Lower leg skin (tissue), 4 donors: ENCODE results near the gene OR1E2. TPM values are rescaled to one million over a fixed set of nuclear protein-coding genes. Genes with fewer than 3 reads are reported as not detected.

Source experiments
- DNase-seq, 2 donors: peaks; one replicate each; pipeline ENCODE4 v3.0.0-alpha.2; 2019; ENCODE audit warnings: low spot score in 2 of 2
- H3K4me3 ChIP-seq: fragments of 200-600 bp; sonication (generic); 2 replicates; pipeline ENCODE4 v1.5.1; 2017; ENCODE audit warnings: mild to moderate bottlenecking, low read depth; ENCODE audit not compliant: poor library complexity, severe bottlenecking
- CTCF ChIP-seq, 3 donors: fragments of 450-650 bp; IDR thresholded peaks; one replicate each; pipeline ENCODE4 v1.5.1; 2016; ENCODE audit warnings: antibody characterized with exemption in 3 of 3, mild to moderate bottlenecking in 3 of 3, moderate library complexity in 2 of 3
- POLR2A ChIP-seq, 2 donors: fragments of 450-650 bp; IDR thresholded peaks; one replicate each; pipeline ENCODE4 v1.6.1; 2016 to 2017; ENCODE audit warnings: antibody characterized with exemption in 2 of 2, mild to moderate bottlenecking in 1 of 2, moderate library complexity in 1 of 2
- WGBS, 2 donors: methylation state at CpG; one replicate each; pipeline ENCODE4 v1.1.5; 2018; 5-methylcytosine and 5-hydroxymethylcytosine counted together
- intact Hi-C: fragments of 100-400 bp; cut with DNase I; formaldehyde crosslinking; loops from one replicate; pipeline ENCODE4 v1.15.0; 2023; ENCODE audit warnings: low total_unique reads
- total RNA-seq, 4 donors: library from RNA; depleted of rRNA; stranded (reverse); fragments of >200 nt; gene quantifications; one replicate each; pipeline ENCODE4 v1.1.0, GENCODE V29; 2016

OR1E2 gene
- total RNA-seq = not detected

GRCh38 chr17:3433741-3434140 is at the start of gene OR1E2:
Gene OR1E2 (minus strand): TSS chr17:3433841. CDS start chr17:3433841, 0 bp downstream.
- no peak for DNase-seq
- intact Hi-C loops = no loop called here
- H3K4me3 ChIP-seq = no peak within 1 kb of the TSS
- TF ChIP-seq POLR2A (IDR thresholded peaks at IDR 0.05) (no peak), CTCF (IDR thresholded peaks at IDR 0.05) (no peak)
- 73 to 84% methylated on average over 3 of the region's 3 CpGs for WGBS, 2 donors

GRCh38 chr17:3482852-3483251 is 49.2 kb upstream of the OR1E2 start:
- DNase-seq = no peak
- no peak overlapping the region for H3K4me3 ChIP-seq
- no peak for TF ChIP-seq POLR2A (IDR thresholded peaks at IDR 0.05)
- TF ChIP-seq CTCF (IDR thresholded peaks at IDR 0.05) = no peak
- intact Hi-C loops = no loop called here
- 77 to 80% methylated on average over 3 of the region's 3 CpGs for WGBS, 2 donors

- 43 to 56% methylated on average over 3 of the region's 3 CpGs for WGBS, 2 donors
Measured at GRCh38 chr17:3479988-3480387, 46.3 kb upstream of the OR1E2 start.

GRCh38 chr17:3475812-3476610 is 42.4 kb upstream of the OR1E2 start, which contains the start of gene ASPA:
Gene ASPA (plus strand): TSS chr17:3475997. CDS start chr17:3476160, 163 bp downstream.
- intact Hi-C loops = no loop called here
- 18 to 29% methylated on average over 7 of the region's 7 CpGs for WGBS, 2 donors
- no peak for TF ChIP-seq CTCF (IDR thresholded peaks at IDR 0.05)
- TF ChIP-seq POLR2A (IDR thresholded peaks at IDR 0.05) = no peak
- no peak for DNase-seq
- no peak within 1 kb of the TSS for H3K4me3 ChIP-seq

More at GRCh38 chr17:3479988-3480387, 46.3 kb upstream of the OR1E2 start:
- TF ChIP-seq POLR2A (IDR thresholded peaks at IDR 0.05) (no peak), CTCF (IDR thresholded peaks at IDR 0.05) (no peak)
- intact Hi-C loops = no loop called here
- DNase-seq = no peak
- H3K4me3 ChIP-seq = no peak overlapping the region

- peak in 1 of 2 donors; percentile 18 for DNase-seq
- TF ChIP-seq POLR2A (IDR thresholded peaks at IDR 0.05) = no peak
- no peak for TF ChIP-seq CTCF (IDR thresholded peaks at IDR 0.05)
- no peak overlapping the region for H3K4me3 ChIP-seq
- WGBS, 2 donors = 49 to 70% methylated on average over 4 of the region's 4 CpGs
- intact Hi-C loops = no loop called here
Measured at GRCh38 chr17:3475251-3475685, 41.6 kb upstream of the OR1E2 start.
